GM19467 (cell line): ENCODE results near the gene MAZ.
"Not testable (repeated sequence)": the region's sequence is repeated elsewhere in the genome, so short reads cannot be mapped to it uniquely, and the experiment has no call there.

Source experiments
- ATAC-seq: cut with Tn5 transposase; IDR thresholded peaks from one replicate; pipeline ENCODE4 v1.9.1; 2021; ENCODE audit warnings: mild to moderate bottlenecking, moderate library complexity; ENCODE audit not compliant: unreplicated experiment

MAZ gene

DNA sequence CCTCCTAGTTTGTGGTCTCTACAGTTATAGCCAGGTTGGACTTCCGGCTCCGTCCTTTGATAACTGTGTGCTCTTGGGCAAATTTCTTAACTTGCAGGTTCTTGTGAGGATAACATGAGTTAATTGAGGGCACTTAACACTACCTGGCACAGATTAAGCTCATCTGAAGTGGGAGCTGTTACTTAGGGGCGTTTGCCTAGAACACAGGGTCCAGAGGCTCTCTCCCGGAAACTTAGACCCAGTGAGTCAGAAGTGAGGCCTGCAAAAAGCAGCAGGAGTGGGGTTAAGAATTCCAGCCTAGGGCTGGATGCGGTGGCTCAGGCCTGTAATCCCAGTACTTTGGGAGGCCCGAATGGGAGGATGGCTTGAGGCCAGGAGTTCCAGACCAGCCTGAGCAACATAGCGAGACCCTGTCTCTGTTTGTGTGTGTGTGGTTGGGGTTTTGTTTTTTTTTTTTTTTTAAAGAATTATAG is 15.3 kb downstream of the MAZ start:
- no peak for ATAC-seq

DNA sequence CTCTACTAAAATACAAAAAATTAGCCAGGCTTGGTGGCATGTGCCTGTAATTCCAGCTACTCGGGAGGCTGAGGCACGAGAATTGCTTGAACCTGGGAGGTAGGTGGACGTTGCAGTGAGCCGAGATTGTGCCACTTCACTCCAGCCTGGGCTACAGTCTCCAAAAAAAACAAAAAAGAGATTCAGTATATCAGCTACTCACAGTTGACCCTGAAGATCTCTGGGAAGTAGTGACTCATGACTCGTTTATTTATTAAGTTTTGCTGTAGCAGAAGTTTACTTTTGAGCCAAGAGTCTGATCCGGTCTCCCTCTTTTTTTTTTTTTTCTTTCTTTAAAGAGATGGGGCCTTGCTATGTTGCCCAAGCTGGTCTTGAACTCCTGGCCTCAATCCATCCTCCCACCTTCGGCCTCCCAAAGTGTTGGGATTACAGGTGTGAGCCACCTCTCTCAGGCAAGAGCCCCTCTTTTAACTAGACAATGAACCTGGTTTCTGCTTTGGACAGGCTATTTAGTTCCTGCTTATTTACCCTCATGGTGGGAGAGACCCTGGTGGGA is 18.3 kb downstream of the MAZ start:
- no peak for ATAC-seq

DNA sequence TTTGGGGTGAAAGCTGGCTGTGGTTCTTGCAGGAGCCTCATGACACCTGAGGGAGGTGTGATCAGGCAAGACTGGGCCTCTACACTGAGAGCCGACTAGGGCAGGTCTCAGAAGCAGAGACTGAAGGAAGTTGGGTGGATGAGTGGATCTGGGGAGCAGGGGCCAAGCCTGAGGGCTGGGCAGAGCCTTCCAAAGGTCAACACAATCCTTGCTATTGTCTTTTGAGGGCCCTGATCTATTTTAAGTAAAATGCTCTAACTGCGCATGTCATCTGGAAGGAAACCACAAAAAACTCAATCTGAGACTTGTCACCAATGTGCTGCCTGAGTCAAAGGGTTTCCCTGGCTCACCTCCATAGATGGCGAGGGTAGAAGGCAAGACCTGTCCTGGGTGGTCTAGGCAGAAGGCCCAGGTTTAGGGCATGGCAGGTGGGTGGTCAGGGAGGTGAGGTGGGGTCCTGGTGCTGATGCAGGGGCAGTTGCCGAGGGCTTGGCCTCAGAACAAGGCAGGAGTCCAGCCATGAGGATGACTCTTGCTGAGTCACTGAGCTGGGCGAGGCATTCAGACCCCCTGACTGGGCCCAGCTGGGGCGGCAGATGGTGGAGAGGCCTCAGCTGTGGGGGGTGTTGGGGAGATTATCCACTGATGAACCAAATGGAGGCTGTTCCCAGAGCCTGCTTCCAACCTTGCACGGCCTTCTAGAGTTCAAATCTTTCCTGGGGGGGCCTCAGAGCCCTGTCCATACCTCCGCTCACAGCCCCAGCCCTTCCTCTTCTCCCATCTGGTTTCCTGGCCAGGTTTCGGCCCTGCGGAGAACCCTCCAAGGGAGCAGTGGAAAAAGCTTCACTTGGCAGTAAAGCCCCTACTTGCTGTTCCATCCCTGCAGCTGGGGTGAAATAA is 19.1 kb downstream of the MAZ start:
- ATAC-seq = no peak

DNA sequence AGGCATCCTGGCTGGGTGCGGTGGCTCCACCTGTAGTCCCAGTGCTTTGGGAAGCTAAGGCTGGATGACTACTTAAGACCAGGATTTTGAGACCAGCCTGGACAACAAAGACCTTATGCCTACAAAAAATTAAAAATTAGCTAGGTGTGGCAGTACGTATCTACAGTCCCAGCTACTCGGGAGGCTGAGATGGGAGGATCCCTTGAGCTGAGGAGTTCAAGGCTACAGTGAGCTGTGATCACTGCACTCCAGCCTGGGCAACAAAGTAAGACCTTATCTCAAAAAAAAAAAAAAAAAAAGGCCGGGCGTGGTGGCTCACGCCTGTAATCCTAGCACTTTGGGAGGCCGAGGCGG is 20.0 kb downstream of the MAZ start:
- ATAC-seq = no peak

DNA sequence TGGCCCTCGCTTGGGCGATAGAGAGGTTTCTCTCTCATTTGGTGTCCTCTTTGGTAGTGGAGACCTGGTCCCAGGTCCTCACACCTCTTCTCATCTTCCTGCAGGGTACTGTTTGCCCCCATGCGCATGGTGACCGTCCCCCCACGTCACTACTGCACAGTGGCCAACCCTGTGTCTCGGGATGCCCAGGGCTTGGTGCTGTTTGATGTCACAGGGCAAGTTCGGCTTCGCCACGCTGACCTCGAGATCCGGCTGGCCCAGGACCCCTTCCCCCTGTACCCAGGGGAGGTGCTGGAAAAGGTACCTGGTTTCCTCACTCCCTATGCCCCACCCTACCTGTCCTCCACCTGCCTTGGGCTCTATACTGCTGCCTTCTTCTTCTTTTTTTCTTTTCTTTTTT is 24.4 kb downstream of the MAZ start:
- no peak for ATAC-seq

DNA sequence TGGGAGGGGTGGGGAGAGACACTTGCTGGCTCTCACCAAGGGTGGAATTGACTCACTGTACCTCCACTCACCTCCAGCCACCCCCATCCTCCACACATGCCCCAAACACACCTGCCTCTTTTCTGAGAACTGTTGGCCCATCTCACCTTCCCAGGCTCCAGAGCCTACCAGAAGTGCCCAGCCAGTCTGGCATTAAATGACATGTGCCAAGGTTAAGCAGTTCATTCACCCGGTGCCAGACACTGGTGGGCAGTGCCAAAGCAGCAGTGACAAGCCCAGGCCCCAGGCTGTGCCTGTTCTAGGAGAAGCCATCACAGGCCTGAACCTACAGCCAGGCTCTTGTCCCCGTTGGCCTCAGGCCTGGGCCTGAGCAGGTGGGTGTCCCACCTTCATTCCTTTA is 25.2 kb downstream of the MAZ start:
- no peak for ATAC-seq

DNA sequence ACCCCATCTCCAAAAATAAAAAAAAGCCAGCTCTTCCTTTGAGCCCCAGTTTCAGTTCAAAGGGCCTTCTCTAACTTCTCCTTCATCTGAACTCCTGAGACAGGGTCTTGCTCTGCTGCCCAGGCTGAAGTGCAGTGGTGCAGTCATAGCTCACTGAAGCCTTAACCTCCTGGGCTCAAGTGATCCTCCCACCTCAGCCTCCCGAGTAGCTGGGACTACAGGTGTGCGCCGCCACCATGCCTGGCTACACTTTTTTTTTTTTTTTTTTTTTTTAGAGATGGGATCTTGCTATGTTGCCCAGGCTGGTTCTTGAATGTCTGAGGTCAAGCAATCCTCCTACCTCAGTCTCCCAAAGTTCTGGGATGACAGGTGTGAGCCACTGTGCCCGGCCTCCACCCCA is 26.9 kb downstream of the MAZ start:
- ATAC-seq = not testable (repeated sequence)

DNA sequence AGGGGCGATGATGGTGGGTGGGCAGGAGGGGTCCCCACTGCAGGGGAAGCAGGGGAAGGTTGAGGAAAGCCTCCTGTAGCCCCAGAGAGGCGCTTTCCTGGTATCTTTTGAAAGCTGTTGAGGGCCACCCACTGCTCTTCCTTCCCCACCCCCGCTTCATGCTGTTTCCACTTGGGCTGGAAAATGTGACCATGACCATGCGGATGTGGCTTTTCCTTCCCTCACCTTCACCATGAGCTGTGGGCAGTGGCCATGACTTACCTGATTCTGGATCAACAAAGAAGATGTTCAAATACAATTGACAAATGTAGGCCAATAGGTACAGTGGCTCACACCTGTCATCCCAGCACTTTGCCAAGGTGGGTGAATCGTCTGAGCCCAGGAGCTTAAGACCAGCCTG is 27.8 kb downstream of the MAZ start:
- ATAC-seq = no peak

DNA sequence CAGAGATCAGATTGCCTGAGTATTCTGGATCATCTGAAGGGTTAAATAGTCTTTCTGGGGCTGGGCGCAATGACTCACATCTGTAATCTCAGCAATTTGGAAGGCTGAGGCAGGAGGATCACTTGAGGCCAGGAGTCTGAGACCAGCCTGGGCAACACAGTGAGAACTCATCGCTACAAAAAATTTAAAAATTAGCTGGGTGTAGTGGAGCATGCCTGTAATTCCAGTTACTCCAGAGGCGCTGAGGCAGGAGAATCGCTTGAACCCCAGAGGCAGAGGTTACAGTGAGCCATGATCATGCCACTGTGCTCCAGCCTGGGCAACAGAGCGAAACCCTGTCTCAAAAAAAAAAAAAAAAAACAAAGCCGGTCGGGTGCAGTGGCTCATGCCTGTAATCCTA is 29.6 kb downstream of the MAZ start:
- no peak for ATAC-seq

DNA sequence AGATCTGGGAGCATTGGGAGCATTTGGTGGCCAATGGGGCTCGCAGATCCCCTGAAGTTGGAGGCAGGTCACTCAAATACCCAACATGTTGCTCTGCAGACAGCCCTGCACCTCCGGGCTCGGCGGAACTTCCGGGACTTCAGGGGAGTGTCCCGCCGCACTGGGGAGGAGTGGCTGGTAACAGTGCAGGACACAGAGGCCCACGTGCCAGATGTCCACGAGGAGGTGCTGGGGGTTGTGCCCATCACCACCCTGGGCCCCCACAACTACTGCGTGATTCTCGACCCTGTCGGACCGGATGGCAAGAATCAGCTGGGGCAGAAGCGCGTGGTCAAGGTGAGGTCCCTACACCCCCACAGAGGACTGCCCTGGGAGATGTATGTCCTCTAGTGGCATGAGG is 30.3 kb downstream of the MAZ start:
- no peak for ATAC-seq

DNA sequence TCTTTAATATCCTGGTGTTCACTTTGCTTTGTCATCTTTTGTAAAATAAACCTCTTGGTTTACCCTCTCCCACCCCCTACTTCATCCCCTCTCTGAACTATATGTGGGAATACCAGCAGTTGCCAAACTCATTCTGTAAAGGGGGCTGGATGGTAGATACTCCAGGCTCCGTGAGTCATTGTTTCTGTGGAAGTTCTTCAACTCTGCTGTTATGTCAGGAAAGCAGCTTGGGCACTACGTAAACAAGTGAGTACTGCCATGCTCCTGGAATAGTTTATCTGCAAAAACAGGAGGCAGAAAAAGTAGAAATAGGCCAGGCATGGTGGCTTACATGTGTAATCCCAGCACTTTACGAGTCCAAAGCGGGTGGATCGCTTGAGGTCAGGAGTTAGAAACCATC is 31.5 kb downstream of the MAZ start:
- no peak for ATAC-seq

DNA sequence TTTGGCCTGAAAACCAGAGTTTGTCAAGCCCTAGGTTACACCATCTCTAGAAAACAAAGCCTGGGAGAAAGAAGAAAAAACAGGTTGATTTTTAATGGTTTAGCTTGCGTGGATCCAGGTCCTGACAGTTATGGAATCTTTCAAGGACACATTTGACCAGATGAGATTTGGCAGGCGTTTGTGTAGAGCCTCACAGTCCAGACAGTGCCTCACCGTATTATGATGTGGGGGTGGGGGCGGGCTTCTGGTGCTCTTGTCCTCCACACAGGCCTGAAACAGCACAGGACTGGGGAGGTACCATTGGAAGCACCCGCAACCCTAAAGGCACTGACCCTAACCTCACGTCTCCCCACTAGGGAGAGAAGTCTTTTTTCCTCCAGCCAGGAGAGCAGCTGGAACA is 33.5 kb downstream of the MAZ start:
- ATAC-seq = no peak

DNA sequence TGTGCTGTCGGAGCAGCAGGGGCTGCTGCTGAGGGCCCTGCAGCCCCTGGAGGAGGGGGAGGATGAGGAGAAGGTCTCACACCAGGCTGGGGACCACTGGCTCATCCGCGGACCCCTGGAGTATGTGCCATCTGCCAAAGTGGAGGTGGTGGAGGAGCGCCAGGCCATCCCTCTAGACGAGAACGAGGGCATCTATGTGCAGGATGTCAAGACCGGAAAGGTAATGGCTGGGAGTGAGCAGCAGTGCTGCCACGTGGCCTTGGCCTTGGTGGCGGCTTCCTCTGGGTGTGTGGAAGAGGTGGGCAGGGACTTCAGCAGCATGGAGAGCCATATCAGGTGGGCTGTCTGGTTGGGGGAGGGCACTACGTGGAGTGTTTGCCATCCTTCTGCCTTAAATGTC is 33.9 kb downstream of the MAZ start:
- no peak for ATAC-seq

DNA sequence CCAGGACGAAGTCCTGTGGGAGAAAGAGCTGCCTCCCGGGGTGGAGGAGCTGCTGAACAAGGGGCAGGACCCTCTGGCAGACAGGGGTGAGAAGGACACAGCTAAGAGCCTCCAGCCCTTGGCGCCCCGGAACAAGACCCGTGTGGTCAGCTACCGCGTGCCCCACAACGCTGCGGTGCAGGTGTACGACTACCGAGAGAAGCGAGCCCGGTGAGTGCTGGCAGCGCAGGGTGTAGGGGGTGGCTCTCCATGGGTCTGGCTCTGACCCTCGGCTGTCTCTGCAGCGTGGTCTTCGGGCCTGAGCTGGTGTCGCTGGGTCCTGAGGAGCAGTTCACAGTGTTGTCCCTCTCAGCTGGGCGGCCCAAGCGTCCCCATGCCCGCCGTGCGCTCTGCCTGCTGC is 35.3 kb downstream of the MAZ start:
- no peak for ATAC-seq

DNA sequence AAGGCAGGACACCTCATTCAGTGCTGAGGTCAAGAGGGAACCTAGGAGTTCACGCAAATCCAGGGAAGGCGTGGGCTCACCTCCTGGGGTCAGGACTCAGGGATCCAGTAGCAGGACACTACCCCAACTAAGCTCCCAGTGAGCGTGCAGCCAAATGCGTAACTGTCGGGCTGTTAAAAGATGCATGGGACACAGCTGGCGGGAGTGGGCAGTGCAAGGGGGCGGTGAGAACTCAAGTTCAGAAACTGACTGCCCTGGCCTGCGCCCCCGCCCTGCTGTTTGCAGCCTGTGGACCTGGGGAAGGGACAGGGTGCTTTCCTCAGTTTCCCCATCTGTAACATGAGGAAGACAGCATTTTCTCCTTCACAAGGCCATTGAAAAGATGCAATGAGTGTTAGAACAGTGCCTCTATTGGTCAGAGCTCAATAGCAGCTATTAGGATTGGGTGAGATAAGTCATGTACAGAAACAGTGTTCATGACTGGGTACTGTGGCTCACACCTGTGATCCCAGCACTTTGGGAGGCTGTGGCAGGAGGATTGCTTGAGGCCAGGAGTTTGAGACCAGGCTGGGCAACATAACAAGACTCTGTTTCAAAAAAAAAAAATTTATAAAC is 36.5 kb downstream of the MAZ start:
- no peak for ATAC-seq

DNA sequence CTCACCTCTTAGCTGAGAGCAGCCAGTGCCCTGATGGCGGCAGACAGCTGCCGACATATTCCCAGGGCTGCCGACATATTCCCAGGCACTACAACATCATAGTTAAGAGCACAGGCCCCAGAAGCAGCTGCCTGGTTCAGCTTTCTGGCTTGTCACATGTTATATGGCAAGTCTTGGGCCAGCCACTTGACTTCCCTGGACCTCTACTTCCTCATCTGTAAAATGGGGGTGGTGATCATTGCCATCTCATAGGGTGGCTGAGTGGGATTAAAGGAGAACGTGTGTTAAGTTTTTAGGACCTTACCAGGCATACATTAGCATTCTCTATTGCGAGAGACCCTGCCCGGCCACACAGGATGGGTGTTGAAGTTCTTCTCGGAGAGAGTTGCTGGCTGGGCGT is 37.6 kb downstream of the MAZ start:
- ATAC-seq = no peak

DNA sequence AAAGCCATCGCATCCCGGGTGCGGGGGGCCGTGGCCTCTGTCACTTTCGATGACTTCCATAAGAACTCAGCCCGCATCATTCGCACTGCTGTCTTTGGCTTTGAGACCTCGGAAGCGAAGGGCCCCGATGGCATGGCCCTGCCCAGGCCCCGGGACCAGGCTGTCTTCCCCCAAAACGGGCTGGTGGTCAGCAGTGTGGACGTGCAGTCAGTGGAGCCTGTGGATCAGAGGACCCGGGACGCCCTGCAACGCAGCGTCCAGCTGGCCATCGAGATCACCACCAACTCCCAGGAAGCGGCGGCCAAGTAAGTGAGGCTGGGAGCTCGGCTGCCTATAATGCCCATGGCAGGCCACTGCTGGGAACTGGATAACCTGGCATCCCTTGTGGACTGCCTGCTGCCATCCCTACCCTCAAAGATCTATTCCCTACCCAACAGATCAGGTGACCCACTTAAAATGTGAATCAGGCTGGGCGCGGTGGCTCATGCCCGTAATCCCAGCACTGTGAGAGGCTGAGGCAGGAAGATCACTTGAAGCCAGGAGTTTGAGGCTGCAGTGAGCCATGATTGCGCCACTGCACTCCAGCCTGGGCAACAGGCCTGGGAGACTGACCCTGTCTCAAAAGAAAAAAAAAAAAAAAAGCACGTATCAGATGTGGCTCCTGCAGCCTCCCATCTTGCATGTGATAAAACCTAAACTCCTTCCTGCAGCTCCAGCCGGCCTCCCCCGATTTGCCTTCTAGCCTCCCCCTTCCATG is 38.4 kb downstream of the MAZ start:
- ATAC-seq = no peak

DNA sequence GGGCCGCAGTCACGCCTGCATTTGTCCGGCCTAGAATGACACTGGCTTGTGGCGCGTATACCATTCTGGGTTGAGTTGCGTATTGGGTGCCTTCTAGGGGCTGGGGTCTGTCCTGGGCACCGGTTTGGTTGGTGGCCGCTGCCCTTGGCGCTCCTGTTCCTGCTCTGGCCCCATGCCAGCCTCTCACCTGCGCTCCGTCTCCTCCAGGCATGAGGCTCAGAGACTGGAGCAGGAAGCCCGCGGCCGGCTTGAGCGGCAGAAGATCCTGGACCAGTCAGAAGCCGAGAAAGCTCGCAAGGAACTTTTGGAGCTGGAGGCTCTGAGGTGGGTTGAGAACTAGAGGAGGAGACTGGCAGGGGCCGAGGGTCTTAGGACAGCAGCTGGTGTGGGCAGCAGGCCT is 39.3 kb downstream of the MAZ start:
- no peak for ATAC-seq

DNA sequence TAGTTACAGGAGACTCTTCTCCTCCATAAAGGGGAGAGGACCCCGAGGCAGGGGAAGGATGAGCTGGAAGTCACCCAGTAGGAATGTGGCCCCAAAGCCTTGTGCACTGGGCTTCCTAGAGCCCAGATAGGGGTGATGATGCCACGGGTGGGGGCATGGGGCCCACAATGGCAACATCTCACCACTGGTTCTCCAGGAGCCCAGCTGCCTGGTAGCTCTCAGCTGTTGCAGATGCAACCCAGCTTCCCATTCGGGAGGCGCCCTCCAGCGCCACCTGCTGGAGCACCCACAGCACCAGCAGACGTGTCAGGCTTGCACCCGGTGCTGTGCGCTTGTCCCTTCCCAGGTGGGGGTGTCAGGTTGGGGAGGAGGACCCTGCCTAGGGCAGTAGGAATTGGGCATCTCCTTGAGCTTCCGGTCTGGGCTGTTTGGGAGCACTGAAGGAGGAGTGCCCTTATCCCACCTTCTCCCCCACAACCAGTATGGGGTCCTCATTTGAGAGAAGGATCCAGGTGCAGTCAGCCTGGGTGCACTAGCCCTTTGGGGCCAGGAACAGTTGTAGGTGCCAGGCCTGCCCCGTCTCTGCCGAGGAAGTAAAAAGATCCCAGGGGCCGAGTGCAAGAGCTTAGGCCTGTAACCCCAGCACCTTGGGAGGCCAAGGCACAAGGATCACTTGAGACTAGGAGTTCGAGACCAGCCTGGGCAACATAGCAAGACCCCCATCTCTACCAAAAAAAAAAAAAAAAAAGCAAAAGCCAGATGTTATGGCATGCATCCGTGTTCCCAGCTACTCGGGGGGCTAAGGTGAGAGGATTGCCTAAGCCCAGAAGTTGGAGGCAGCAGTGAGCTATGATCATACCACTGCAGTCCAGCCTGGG is 42.3 kb downstream of the MAZ start:
- no peak for ATAC-seq

DNA sequence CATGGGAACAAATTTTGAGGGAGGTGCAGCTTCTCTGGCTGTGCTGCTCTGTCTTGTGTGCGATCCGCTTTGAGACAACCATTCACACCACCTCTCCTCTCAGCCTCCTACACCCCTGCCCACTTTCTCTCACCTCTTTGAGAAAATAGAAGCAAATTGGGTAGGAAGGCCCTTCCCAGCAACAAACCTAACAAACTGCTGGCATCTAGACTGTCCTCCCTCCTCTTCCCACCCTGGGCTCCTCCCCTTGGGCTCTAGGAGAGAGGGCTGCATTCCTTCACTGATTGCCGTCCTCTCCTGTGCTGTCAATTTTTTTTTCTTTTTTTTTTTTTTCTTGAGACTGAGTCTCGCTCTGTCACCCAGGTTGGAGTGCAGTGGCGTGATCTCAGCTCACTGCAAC is 43.2 kb downstream of the MAZ start:
- no peak for ATAC-seq

DNA sequence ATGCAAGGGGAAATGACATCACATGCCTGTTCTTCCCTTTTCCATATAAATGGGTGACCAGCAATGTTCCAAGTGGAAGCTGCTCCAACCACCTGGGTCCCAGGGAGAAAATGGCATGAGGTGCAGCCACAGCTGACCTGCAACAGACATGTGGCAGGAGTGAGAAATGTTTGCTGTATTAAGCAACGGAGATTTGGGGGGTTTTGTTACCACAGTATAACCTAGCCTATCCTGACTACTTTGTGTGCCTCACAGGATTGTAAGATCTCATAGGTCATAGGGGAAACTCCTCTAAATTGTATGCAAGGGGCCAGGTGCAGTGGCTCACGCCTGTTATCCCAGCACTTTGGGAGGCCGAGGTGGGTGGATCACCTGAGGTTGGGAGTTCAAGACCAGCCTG is 44.7 kb downstream of the MAZ start:
- ATAC-seq = no peak
